ENCODE data around the gene LRRC27.

Gene LRRC27

DNA sequence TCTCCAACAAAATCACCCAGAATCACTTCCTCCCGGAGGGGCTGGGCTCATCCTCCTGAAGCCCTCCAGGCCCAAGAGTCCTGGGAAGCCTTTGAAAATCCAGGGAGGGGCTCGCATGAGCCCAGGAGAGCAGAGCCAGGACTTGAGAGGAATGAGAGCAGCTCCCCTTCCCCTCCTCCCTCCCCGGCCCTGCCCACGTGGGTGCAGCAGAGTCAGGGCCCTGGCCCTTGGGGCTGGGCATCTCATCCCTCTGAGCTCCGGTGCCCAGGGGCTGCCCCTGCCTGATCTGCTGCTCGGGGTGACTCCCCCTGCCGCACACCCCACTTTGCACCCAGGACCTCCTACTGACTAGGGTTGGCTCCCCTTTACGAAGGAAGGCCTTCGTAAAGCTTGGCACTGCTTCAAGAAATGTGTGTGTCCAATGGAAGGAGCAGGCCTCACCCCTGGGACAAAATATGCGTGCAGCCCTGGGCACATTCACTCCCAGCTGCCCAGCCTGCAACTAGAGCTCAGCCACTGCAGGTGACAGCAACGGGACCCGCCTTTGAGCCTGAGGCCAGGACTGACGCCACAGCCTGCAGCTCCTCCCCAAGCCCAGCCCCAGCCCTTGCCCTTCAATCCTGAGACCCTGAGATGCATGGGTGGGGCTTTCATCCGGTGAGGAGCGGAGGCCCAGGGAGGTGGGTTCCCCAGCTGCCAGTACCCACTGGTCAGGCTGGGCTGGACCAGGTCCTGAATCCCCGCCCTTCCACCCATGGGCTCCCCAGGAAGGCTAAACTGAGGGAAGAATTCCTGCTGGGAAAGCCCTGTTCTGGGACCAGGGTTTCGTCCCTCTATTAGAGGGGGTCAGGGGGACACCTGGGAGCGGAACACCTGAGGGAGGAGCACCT, 86.8 kb downstream of the LRRC27 start:
- H3K27ac ChIP-seq = peak overlapping the region; percentile 7 to 88
- no peak overlapping the region for H3K4me3 ChIP-seq
- TF ChIP-seq, protein P1, sequence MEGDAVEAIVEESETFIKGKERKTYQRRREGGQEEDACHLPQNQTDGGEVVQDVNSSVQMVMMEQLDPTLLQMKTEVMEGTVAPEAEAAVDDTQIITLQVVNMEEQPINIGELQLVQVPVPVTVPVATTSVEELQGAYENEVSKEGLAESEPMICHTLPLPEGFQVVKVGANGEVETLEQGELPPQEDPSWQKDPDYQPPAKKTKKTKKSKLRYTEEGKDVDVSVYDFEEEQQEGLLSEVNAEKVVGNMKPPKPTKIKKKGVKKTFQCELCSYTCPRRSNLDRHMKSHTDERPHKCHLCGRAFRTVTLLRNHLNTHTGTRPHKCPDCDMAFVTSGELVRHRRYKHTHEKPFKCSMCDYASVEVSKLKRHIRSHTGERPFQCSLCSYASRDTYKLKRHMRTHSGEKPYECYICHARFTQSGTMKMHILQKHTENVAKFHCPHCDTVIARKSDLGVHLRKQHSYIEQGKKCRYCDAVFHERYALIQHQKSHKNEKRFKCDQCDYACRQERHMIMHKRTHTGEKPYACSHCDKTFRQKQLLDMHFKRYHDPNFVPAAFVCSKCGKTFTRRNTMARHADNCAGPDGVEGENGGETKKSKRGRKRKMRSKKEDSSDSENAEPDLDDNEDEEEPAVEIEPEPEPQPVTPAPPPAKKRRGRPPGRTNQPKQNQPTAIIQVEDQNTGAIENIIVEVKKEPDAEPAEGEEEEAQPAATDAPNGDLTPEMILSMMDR (IDR thresholded peaks at IDR 0.05) = no peak
- DNase-seq (ENCODE audit: low spot score) = no peak

DNA sequence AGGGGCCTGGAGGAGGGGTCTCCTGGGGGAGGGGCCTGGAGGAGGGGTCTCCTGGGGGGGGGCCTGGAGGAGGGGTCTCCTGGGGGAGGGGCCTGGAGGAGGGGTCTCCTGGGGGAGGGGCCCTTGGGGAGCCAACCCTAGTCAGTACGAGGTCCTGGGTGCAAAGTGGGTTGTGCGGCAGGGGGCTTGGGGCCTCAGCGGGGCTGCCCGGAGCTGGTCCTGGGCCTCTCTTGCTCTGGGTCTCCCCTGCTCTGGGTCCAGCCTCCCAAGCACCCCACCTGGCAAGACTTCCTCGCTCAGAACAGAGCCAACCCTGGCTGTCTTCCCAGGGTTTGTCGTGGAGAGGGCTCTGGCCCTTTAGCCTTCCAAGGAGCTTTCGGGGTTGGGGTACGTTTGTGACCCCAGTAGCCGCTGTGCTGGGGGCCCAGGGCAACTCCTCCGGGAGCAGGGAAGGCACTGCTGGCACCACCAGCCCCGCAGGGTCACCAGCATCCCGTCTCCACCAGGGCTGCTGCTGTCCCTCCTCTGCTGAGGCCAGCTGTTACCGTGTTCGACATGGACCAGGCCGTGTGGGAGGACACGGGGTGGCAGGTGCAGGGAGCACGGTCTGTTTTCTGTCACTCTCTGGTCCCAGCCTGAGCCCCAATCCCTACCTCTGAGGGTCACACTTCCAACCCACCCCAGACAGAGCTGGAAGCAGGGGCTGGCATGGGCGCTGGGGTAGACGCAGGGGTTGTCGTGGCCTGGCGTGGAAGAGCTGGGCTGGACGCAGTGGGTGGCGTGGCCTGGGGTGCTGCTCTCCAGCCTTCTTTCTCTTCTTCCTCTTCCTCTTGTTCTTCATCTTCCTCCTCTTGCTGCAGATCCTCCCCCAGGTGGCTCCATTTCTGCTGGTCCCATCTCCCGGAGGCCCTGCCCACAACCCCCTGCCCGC, 87.8 kb downstream of the LRRC27 start:
- TF ChIP-seq, protein P1 (IDR thresholded peaks at IDR 0.05) = no peak
- no peak overlapping the region for H3K4me3 ChIP-seq
- DNase-seq (ENCODE audit: low spot score) = no peak
- H3K27ac ChIP-seq = peak overlapping the region; percentile 77 to 88

DNA sequence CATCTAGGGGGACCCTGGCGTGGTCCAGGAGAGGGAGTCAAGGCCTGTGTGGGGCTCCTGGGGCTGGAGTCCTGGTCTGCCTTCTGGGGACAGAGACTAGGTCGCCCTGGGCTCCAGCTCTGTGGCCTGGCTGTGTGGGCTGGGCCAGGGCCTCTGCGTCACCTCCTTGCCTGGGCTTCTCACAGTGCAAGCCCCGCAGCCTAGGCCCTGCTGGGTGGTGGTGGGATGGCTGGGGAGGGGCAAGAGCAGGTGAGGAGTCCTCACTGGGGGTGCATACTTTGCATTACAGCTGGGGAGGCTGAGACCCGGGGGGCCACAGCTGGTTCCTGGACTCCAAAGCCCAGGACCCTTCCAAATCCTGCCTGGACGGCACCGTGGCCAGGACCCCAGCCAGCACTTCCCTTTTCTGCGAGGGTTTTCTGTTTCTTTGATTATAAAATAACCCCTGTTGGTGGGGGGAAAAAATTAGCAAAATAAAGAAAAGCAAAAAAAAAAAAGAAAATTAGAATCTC, 88.5 kb downstream of the LRRC27 start:
- no peak for DNase-seq (ENCODE audit: low spot score)
- Histone ChIP-seq H3K27ac (peak overlapping the region; percentile 77 to 88), H3K4me3 (no peak overlapping the region)
- TF ChIP-seq, protein P1 (IDR thresholded peaks at IDR 0.05) = no peak

DNA sequence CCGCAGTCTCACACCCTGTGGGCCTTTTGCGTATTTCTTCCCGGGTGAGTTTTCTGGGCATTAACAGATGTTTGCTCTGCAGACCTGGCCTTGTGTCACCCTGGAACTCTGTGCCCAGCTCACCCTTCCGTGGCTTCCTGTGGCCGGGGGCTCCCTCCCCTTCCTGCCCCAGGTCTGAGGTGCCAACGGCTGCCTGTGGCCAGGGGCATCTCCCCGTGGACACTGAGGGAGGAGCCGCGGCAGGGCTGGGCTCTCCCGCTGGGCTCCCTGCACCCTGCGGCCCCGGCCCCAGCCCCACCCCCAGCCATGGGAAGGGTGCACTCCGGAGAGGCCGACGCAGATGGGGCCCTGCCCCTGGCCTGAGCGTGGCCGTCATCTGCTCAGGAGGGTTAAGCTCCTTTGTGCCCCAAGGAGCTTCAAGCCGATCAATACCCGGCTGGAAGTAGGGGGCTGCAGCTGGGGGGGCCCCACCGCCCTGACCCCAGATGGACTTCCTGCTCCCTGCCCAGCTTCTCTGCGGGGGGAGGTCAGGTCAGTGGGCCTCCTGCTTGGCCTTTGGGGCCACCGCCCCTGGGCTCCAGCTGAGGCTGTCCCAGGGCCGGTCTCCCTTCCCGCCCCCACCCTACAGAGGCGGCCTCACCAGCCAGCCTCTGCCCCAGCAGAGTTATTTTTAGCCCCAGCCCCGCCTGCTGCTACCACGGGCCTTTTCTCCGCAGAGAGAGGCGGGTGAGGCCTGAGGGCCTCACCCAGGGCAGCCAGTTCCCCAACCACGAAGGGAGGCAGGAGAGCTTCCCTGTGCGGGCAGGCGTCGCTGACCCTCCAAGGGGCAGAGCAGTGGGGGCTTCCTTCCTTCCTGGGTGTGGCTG, 89.2 kb downstream of the LRRC27 start:
- peak overlapping the region; percentile 54 for H3K4me3 ChIP-seq

DNA sequence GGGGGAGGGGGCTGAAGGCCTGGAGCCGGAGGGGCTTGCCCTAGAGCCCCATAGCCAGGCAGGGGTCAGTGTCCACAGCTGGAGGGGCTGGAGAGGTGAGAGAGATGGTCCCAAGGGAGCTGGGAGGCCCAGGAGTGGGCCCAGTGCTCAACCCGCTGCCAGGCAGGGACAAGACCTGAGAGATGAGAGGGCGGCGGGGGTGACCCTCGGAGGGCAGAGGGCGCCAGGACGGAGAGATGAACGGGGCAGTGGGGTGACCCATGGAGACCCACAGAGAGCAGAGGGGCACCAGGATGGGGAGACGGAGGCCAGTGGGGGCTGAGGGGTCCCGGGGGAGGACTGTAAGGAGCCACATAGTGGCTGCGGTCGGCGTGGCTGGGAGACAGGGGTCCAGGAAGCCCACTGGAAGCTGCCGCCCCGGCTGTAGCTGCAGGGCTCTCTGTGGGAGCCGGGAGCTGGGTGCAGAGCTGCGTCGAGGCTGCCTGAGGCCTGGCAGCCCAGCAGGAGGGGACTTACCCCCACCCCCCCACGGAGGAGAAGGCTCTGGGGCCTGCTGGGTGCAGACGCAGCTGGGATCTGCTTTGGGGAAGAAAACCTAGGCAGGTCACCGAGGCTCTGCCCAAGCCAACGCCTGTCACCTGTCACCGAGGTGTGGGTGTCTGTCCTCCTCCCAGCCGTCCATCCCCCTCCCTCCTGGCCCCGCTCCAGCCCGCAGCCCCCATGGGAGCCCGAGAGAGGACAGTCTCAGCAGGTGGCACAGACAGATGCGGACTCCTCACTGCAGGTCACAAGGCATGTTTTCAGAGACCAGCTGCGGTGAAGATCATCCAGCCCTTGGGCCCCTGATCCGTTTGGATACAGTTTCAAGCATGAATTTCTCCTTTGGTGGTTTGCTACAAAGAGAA, 90.1 kb downstream of the LRRC27 start:
- TF ChIP-seq, protein P1 (IDR thresholded peaks at IDR 0.05) = no peak
- no peak overlapping the region for H3K4me3 ChIP-seq
- DNase-seq (ENCODE audit: low spot score) = no peak

More for the DNA sequence above, 89.2 kb downstream of the LRRC27 start:
- peak overlapping the region; percentile 77 to 88 for H3K27ac ChIP-seq
- DNase-seq (ENCODE audit: low spot score) = peak; percentile 87
- TF ChIP-seq, protein P1 (IDR thresholded peaks at IDR 0.05) = no peak

More for the DNA sequence above, 90.1 kb downstream of the LRRC27 start:
- H3K27ac ChIP-seq = peak overlapping the region; percentile 77 to 88

Measured in coronary artery (tissue), 2 donors.